Thoracic aorta (tissue), 2 donors: ENCODE data around the gene UROD. TPM values are rescaled to one million over a fixed set of nuclear protein-coding genes. Genes with fewer than 3 reads are reported as not detected.

Experiments
- ATAC-seq: fragments of 150-250 bp; one replicate; pipeline ENCODE4 v1.8.0; 2017; ENCODE audit warnings: low read depth; ENCODE audit not compliant: insufficient number of reproducible peaks, low FRiP score
- DNase-seq: peaks from one replicate; pipeline ENCODE4 v3.0.0-alpha.2; 2020; ENCODE audit warnings: low spot score
- H3K27ac ChIP-seq, 2 donors: fragments of 200-600 bp; sonication (generic); 1 replicate in 1 of 2; 2 replicates in 1 of 2; pipeline ENCODE4 v1.5.1; 2016; ENCODE audit warnings: mild to moderate bottlenecking in 2 of 2, moderate library complexity in 2 of 2
- H3K27me3 ChIP-seq: fragments of 200-600 bp; sonication (generic); replicated peaks from 2 replicates; pipeline ENCODE4 v1.6.0; 2016; ENCODE audit warnings: mild to moderate bottlenecking; ENCODE audit not compliant: insufficient read depth
- H3K36me3 ChIP-seq: fragments of 200-600 bp; sonication (generic); one replicate; pipeline ENCODE4 v1.5.1; 2016
- H3K4me1 ChIP-seq, 2 donors: fragments of 200-600 bp; sonication (generic); 1 replicate in 1 of 2; 2 replicates in 1 of 2; pipeline versions ENCODE4 v1.5.1 to v1.6.0; 2016; ENCODE audit warnings: low read depth in 2 of 2, mild to moderate bottlenecking in 1 of 2; ENCODE audit not compliant: control insufficient read depth in 1 of 2
- H3K4me3 ChIP-seq: fragments of 200-600 bp; sonication (generic); 2 replicates; pipeline ENCODE4 v1.5.1; 2016; ENCODE audit warnings: mild to moderate bottlenecking
- H3K9me3 ChIP-seq: fragments of 200-600 bp; sonication (generic); 2 replicates; pipeline ENCODE4 v1.5.1; 2016
- CTCF ChIP-seq: fragments of 200-600 bp; sonication (generic); IDR thresholded peaks from one replicate; pipeline ENCODE4 v1.5.1; 2019; ENCODE audit warnings: antibody characterized with exemption
- total RNA-seq, 2 donors: library from RNA; depleted of rRNA; stranded (reverse); fragments of >200 nt; gene quantifications; one replicate each; pipeline versions ENCODE4 v1.1.0 to v1.2.3, GENCODE V29; 2016

The UROD gene
- total RNA-seq, 2 donors from 2014 or later: 32.7 to 67.4 TPM

- Histone ChIP-seq H3K27ac (no peak overlapping the region), H3K4me1 (no peaks in the 10 kb centered on the region), H3K9me3 (no peaks in the 10 kb centered on the region), H3K4me3 (no peak overlapping the region), H3K27me3 (no peaks in the 10 kb centered on the region), H3K36me3 (peaks cover 5% of the 10 kb centered on the region)
- ATAC-seq: no peak
- no peak for TF ChIP-seq CTCF
- no peak for DNase-seq
Measured at GRCh38 chr1:45040297-45040696, 28.2 kb downstream of the UROD start.

DNA sequence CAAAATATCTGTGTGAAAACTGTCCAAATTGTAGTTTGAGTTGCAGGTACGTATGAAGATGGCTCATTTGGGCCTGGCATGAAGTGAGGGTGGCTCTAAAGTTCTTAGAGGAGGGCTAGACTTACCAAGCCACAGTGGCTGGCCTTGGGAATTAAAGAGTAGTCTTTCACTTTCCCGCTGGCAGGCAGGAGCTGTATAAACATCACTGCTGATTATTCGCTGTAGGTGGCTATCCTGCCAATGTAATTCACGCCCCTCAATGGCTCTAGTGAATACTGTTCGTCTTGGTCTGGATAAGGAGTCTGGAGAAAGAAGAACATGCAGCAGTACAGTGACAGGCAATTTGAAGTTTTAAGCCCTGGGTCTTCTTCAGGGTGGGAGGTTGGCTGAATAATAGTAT is 31.0 kb downstream of the UROD start:
- TF ChIP-seq CTCF: no peak

DNA sequence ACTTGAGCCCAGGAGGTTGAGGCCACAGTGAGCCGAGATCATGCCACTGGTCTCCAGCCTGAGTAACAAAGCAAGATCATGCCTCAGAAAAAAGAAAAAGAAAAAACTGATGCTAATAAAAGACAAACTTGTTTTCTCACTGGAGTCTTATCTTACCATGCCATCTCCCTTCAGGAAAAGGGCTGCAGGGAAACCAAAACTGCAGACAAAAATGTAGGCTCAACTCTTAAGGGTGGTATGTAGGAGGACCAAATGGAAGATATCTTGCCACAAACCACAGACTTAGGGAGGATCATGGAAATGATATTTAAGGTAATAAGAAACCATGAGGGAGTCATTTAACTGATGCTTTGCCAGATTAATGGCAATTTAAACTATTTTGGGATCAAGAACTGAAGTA is 32.9 kb downstream of the UROD start:
- Histone ChIP-seq H3K36me3 (no peaks in the 10 kb centered on the region), H3K27me3 (no peaks in the 10 kb centered on the region), H3K9me3 (no peaks in the 10 kb centered on the region), H3K4me3 (no peak overlapping the region), H3K27ac (no peak overlapping the region), H3K4me1 (no peaks in the 10 kb centered on the region)
- no peak for DNase-seq
- TF ChIP-seq CTCF: no peak
- no peak for ATAC-seq

More for the DNA sequence above, 31.0 kb downstream of the UROD start:
- Histone ChIP-seq H3K4me3 (no peak overlapping the region), H3K27ac (no peak overlapping the region), H3K27me3 (no peaks in the 10 kb centered on the region), H3K4me1 (no peaks in the 10 kb centered on the region), H3K36me3 (no peaks in the 10 kb centered on the region), H3K9me3 (no peaks in the 10 kb centered on the region)
- DNase-seq (no peak), ATAC-seq (no peak)

DNA sequence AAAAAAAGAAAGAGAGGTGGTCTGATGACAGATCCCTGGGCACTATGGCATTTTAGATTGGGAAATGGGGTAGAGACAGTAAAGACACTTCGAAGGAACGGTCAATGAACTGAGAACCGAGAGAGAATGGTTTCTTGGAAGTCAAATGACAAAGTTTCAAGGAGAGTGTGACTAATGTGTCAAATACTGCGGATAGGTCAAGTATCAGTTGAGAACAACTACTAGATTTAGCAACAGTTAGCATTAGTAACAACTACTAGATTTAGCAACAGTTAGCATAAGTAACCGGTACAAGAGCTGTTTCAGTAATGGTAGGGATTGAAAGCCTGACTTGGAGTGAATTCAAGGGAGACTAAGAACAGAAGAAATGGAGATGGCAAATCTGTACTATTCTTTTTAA is 35.0 kb downstream of the UROD start:
- Histone ChIP-seq H3K36me3 (no peaks in the 10 kb centered on the region), H3K4me3 (no peak overlapping the region), H3K27me3 (no peaks in the 10 kb centered on the region), H3K9me3 (no peaks in the 10 kb centered on the region), H3K4me1 (no peaks in the 10 kb centered on the region), H3K27ac (no peak overlapping the region)
- no peak for ATAC-seq
- DNase-seq: no peak
- no peak for TF ChIP-seq CTCF

DNA sequence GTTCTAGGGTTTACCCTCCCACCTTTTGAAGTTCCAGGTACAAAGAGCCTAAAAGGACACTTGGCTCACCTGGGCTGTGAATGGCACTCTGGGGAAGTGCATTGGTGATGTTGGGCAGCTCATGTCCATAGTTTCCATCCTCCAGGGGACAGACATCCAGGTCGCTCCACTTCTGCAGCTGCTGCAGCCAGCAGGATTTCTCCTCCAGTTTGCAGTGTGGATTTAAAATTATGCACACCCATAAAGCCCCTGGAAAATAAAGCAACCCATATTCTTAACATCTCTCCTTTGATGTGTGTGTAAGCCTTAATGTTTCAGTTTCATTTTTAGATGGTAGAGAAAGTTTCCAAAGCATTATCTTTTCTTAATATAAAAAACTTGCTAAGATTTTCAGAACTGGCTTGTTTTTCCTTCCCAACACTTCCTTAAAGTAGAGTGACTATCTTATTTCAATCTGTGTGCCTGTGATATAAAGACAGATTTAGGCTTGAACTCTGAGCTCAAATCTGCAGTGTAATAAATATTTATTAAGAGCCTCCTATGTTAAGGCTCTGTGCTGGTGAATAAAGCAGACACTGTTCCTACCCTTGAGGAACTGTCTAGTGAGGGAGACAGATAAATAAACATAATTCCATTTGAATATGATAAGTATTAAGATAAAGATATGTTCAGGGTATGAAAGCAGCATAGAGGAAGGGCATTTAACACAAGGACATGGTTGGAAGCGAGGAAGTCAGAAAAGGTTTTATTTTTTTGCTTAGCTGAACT is 39.1 kb downstream of the UROD start:
- Histone ChIP-seq H3K9me3 (no peaks in the 10 kb centered on the region), H3K4me1 (no peaks in the 10 kb centered on the region), H3K27me3 (no peaks in the 10 kb centered on the region), H3K4me3 (no peak overlapping the region), H3K27ac (no peak overlapping the region), H3K36me3 (no peaks in the 10 kb centered on the region)
- no peak for DNase-seq
- ATAC-seq: no peak
- no peak for TF ChIP-seq CTCF
